HFF-Myc (cell line): ENCODE results near the gene INSC.

Experiments used
- DNase-seq: peaks from one replicate; pipeline ENCODE4 v3.0.0-alpha.2; 2011; ENCODE audit warnings: low read depth; ENCODE audit errors: extremely low read depth
- H3K4me3 ChIP-seq: replicated peaks from 2 replicates; pipeline ENCODE4 v1.5.1; 2011; ENCODE audit warnings: low read depth, mild to moderate bottlenecking, control low read depth, low read length
- TF ChIP-seq, protein P1 (sequence below): IDR thresholded peaks from 2 replicates; pipeline ENCODE4 v1.5.1; 2012; ENCODE audit warnings: mild to moderate bottlenecking, low read depth, low read length, control low read depth; ENCODE audit errors: missing control alignments

Gene INSC

DNA sequence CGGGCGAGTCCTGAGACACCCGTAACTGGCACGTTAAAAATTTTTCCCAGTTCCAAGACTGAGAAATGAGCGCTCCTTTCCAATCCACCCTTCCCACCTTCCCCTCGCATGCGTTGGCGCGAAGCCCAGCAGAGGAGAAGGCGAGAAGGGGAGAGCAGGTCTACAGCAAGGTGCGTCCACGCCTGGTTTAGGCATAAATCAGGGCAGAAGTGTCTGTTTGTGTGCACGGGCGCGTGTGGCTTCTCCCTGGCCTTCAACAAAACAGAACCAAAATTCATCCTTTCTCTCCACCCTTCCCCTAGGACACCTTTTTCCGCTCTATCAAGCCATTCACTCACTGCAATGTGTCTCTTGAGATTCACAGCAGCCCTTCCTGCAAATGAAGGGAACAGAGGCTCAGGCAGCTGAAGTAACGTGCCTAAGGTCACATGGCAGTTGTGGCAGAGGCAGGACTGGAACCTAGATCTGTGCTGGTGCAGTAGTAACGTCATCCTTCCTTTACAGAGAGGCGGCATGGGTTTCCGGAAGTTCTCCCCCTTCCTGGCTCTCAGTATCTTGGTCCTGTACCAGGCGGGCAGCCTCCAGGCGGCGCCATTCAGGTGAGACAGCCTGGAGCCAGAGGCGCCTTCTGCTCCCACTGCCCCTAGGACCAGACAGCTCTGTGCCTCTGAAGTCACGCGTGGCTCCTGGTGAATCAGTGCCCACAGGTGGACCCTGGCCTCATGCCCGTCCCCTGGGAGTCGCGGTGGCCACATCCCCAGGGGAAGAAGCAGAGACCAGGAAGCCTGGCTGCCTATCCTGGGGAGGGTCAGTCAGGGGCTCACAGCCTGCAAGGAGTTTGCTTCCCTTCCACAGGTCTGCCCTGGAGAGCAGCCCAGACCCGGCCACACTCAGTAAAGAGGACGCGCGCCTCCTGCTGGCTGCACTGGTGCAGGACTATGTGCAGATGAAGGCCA, 40.2 kb upstream of the INSC start:
- peak; percentile 14 for DNase-seq
- H3K4me3 ChIP-seq: no peak overlapping the region

DNA sequence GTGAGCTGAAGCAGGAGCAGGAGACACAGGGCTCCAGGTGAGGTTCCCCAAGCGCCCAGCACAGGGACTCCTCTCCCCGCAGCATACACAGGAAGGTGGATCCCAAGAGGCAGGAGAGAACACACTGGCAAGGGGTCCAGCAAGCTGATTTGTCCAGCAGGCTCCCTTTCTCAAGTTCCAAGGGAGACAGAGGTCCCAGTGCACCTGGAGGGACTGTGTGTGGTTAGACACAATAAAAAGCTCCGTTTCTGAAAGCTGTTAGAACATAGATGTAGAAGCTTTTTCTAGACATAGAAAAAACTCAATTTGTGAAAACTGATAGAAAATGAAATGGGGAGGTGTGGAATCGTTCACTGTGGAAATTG, 39.6 kb upstream of the INSC start:
- H3K4me3 ChIP-seq: no peak overlapping the region
- DNase-seq: no peak
- TF ChIP-seq, protein P1, sequence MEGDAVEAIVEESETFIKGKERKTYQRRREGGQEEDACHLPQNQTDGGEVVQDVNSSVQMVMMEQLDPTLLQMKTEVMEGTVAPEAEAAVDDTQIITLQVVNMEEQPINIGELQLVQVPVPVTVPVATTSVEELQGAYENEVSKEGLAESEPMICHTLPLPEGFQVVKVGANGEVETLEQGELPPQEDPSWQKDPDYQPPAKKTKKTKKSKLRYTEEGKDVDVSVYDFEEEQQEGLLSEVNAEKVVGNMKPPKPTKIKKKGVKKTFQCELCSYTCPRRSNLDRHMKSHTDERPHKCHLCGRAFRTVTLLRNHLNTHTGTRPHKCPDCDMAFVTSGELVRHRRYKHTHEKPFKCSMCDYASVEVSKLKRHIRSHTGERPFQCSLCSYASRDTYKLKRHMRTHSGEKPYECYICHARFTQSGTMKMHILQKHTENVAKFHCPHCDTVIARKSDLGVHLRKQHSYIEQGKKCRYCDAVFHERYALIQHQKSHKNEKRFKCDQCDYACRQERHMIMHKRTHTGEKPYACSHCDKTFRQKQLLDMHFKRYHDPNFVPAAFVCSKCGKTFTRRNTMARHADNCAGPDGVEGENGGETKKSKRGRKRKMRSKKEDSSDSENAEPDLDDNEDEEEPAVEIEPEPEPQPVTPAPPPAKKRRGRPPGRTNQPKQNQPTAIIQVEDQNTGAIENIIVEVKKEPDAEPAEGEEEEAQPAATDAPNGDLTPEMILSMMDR: no peak

More for the DNA sequence above, 40.2 kb upstream of the INSC start:
- TF ChIP-seq, protein P1: peak; percentile 77

DNA sequence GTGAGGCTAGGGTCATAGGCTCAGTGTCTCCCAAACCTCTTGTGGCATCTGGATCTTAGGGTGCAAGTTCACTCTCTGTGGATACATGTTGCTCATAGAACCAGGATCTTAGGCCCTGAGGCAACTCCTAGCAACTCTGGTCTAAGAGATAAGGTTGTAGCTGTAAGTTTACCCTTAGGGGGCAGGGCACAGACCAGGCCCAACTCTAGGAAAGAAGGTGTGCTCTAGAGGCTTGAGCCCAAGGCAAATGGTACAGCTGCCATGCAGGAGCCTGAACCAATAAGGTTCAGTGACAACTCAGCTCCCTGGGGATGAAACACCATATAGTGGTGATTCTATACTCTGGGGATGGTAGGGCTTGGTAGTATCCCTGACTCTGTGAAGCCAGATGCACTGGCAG, 23.5 kb upstream of the INSC start:
- TF ChIP-seq, protein P1: no peak
- H3K4me3 ChIP-seq: no peak overlapping the region
- DNase-seq: no peak

DNA sequence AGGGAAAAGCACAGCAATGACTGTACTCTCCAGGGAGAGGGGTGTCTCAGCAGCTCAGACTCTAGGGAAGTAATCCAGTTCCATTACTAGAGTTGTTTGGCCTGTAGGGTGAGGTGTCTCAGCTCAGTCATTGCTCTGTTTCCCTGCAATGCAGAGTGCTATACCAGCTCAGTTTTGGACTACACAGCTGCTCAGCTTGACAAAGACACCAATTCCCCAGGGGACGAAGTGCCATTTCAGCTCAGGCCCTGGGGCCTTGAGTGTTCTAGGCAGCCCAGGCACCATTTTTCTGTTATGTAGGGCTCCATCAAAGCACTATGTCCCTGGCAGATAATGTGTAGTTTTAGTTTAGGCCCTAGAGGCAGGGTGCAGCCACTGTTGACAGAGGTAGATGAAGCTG, 23.1 kb upstream of the INSC start:
- no peak overlapping the region for H3K4me3 ChIP-seq
- TF ChIP-seq, protein P1: no peak
- DNase-seq: no peak

DNA sequence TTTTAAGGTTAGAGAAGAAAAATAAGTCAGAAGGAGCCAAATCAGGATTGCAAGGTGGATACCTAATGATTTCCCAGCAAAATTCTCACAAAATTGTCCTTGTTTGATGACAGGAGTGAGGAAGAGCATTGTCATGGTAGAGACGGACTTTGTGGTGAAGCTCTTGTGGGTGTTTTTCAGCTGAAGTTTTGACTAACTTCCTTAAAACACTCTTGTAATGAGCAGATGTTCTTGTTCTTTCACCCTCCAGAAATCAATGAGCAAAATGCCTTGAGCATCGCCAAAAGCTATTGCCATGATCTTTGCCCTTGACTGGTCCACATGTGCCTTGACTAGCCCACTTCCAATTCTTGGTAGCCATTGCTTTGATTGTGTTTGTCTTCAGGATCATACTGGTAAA, 21.3 kb upstream of the INSC start:
- DNase-seq: no peak
- no peak overlapping the region for H3K4me3 ChIP-seq
- TF ChIP-seq, protein P1: no peak

DNA sequence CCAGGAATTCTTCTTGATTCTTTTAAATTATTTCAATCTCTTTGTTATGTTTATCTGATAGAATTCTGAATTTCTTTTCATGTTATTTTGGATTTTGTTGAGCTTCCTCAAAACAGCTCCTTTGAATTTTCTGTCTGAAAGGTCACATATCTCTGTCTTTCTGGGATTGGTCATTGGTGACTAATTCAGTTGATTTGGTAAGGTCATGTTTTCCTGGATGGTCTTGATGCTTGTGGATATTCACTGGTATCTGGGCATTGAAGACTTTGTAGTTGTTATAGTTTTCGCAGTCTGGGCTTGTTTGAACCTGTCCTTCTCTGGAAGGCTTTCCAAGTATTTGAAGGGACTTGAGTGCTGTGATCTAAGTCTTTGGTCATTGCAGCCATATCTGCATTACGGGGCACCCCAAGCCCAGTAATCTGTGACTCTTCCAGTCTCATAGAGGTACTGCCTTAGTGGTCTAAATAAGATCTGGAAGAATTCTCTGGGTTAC, 18.9 kb upstream of the INSC start:
- no peak overlapping the region for H3K4me3 ChIP-seq
- TF ChIP-seq, protein P1: no peak
- no peak for DNase-seq
